Measurements from ENCODE around the gene SLC22A23.

DNA sequence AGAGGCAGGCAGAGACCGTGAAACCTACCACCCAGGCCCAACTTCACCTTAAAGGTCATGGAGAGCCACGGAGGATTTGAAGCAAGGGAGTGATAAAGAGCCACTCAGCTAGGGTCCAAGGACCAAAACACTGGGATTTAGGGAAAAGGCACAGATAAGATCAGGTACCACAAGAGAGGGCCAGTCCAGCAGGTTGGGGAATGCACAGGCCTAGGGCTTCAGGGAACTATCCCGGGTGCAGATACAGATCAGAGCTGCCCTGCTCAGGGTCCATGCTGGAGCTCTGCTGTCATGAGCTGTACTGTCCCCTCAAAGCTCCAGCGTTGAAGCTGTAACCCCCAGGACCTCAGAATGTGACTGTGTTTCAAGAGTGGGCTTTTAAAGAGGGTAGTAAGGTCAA lies 16.9 kb downstream of the SLC22A23 start:
- TF ChIP-seq, protein P1, sequence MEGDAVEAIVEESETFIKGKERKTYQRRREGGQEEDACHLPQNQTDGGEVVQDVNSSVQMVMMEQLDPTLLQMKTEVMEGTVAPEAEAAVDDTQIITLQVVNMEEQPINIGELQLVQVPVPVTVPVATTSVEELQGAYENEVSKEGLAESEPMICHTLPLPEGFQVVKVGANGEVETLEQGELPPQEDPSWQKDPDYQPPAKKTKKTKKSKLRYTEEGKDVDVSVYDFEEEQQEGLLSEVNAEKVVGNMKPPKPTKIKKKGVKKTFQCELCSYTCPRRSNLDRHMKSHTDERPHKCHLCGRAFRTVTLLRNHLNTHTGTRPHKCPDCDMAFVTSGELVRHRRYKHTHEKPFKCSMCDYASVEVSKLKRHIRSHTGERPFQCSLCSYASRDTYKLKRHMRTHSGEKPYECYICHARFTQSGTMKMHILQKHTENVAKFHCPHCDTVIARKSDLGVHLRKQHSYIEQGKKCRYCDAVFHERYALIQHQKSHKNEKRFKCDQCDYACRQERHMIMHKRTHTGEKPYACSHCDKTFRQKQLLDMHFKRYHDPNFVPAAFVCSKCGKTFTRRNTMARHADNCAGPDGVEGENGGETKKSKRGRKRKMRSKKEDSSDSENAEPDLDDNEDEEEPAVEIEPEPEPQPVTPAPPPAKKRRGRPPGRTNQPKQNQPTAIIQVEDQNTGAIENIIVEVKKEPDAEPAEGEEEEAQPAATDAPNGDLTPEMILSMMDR (IDR thresholded peaks at IDR 0.05): no peak
- TF ChIP-seq POLR2AphosphoS5 (IDR thresholded peaks at IDR 0.05) (no peak), POLR2A (IDR thresholded peaks at IDR 0.05) (no peak)

Data from sigmoid colon (tissue), 4 donors.